ENCODE data around the gene ABCA4.
"Not testable (repeated sequence)": the region's sequence is repeated elsewhere in the genome, so short reads cannot be mapped to it uniquely, and the experiment has no call there.

Gene ABCA4

GRCh38 chr1:93958032-93958725 is 162.8 kb downstream of the ABCA4 start:
- TF ChIP-seq CTCF (IDR thresholded peaks at IDR 0.05; ENCODE audit: extremely low read depth, insufficient read depth, missing control alignments): no peak
- in situ Hi-C loops (cut with MboI; ENCODE audit: low pct_unique_long_range_greater_than_20kb, low sequenced_read_pairs, unreplicated experiment): no loop called here
- no peak for DNase-seq (ENCODE audit: low spot score)

- DNase-seq (ENCODE audit: low spot score): no peak
- in situ Hi-C loops (cut with MboI; ENCODE audit: low pct_unique_long_range_greater_than_20kb, low sequenced_read_pairs, unreplicated experiment): no loop called here
- no peak for TF ChIP-seq CTCF (IDR thresholded peaks at IDR 0.05; ENCODE audit: extremely low read depth, insufficient read depth, missing control alignments)
Observed at GRCh38 chr1:93955765-93956164, 165.2 kb downstream of the ABCA4 start.

GRCh38 chr1:93947002-93947686 is 173.8 kb downstream of the ABCA4 start:
- in situ Hi-C loops (cut with MboI; ENCODE audit: low pct_unique_long_range_greater_than_20kb, low sequenced_read_pairs, unreplicated experiment); DNase-seq (ENCODE audit: low spot score): not testable (repeated sequence)

Measured in GM13977 (cell line).